K562 (cell line): ENCODE results near the gene EPOP. TPM values are rescaled to one million over a fixed set of nuclear protein-coding genes. Genes with fewer than 3 reads are reported as not detected.

Experiments used
- ATAC-seq: fragments of 200-7000 bp; cut with Tn5 transposase; 3 replicates; pipeline ENCODE4 v1.9.1; 2020; ENCODE audit warnings: moderate library complexity
- BruUV-seq: library from RNA; stranded (reverse); fragments of 400-500 nt; replicated peaks from 2 replicates; lab custom pipeline; 2021; lab: Mats Ljungman, UMichigan
- CTCF ChIA-PET: fragments of 300-600 bp; formaldehyde crosslinking; extraction: SDS; loops from one replicate; lab custom pipeline; 2021; ENCODE audit warnings: low intra/inter-chr PET ratio; lab: Yijun Ruan, JAX
- POLR2A ChIA-PET: fragments of 300-600, 350-650 bp; sonication (Branson Sonifier 250); formaldehyde crosslinking; extraction: SDS; loops from one replicate; lab custom pipeline; 2021; ENCODE audit warnings: antibody characterized with exemption, inconsistent platforms; lab: Yijun Ruan, JAX
- DNase-seq, 4 experiments: peaks; one replicate each; pipeline versions ENCODE4 v3.0.0 to v3.0.0-alpha.2; 2011 to 2018; ENCODE audit warnings: low spot score in 3 of 4, mixed read lengths in 3 of 4; ENCODE audit errors: extremely low read depth in 1 of 4
- FAIRE-seq: peaks from 2 replicates; lab custom pipeline; 2011; peaks lifted over from hg19 to GRCh38; lab: Jason Lieb, UNC
- H2AFZ ChIP-seq: 2 replicates; pipeline ENCODE4 v1.6.0; 2011; ENCODE audit warnings: low read depth, low read length, control low read depth, inconsistent platforms
- H3K27ac ChIP-seq: fragments of 200-600 bp; 3 replicates; pipeline ENCODE4 v1.8.0; 2011; ENCODE audit warnings: low read depth, mild to moderate bottlenecking, control low read depth, inconsistent platforms, low read length, moderate library complexity, mixed read lengths; ENCODE audit errors: extremely low read depth
- H3K27me3 ChIP-seq, 2 experiments: fragments of 300-600 bp in 1 of 2; 2 replicates in 1 of 2; 3 replicates in 1 of 2; pipeline versions ENCODE4 v1.6.0 to v1.8.0; 2011; ENCODE audit warnings: inconsistent platforms in 2 of 2, low read length in 2 of 2, mild to moderate bottlenecking in 1 of 2, mixed read lengths in 1 of 2, moderate library complexity in 1 of 2; ENCODE audit not compliant: control insufficient read depth in 2 of 2, insufficient read depth in 2 of 2
- H3K36me3 ChIP-seq: fragments of 300-600 bp; 3 replicates; pipeline ENCODE4 v1.8.0; 2011; ENCODE audit warnings: mild to moderate bottlenecking, low read length, inconsistent platforms; ENCODE audit not compliant: control insufficient read depth, insufficient read depth
- H3K4me1 ChIP-seq, 2 experiments: fragments of 200-600 bp in 1 of 2; replicated peaks in 1 of 2; 2 replicates in 1 of 2; 3 replicates in 1 of 2; pipeline versions ENCODE4 v1.5.1 to v1.8.0; 2011; ENCODE audit warnings: inconsistent platforms in 2 of 2, low read length in 2 of 2, mild to moderate bottlenecking in 1 of 2, mixed read lengths in 1 of 2, moderate library complexity in 1 of 2; ENCODE audit not compliant: control insufficient read depth in 2 of 2, insufficient read depth in 2 of 2
- H3K4me2 ChIP-seq: 2 replicates; pipeline ENCODE4 v1.6.1; 2011; ENCODE audit warnings: low read length, control low read depth, inconsistent platforms, mixed read lengths; ENCODE audit not compliant: insufficient read depth
- H3K4me3 ChIP-seq: fragments of 200-600 bp; sonication (generic), shearing (Covaris generic); 2 replicates; pipeline ENCODE4 v1.5.1; 2016; ENCODE audit warnings: control low read depth, inconsistent platforms
- H3K79me2 ChIP-seq: fragments of 200-600 bp; 3 replicates; pipeline ENCODE4 v1.8.0; 2011; ENCODE audit warnings: low read length, inconsistent platforms; ENCODE audit not compliant: control insufficient read depth, insufficient read depth
- H3K9ac ChIP-seq, 2 experiments: 2 replicates each; pipeline versions ENCODE4 v1.6.0 to v1.6.1; 2011; ENCODE audit warnings: low read depth in 2 of 2, low read length in 2 of 2, control low read depth in 1 of 2, inconsistent platforms in 1 of 2, mild to moderate bottlenecking in 1 of 2, mixed read lengths in 1 of 2; ENCODE audit not compliant: insufficient read depth in 1 of 2
- H3K9me1 ChIP-seq: one replicate; pipeline ENCODE4 v1.6.0; 2011; ENCODE audit warnings: inconsistent platforms, mild to moderate bottlenecking, low read length, moderate library complexity; ENCODE audit not compliant: control insufficient read depth, insufficient read depth
- H3K9me3 ChIP-seq: replicated peaks from 2 replicates; pipeline ENCODE4 v1.5.1; 2011; ENCODE audit warnings: low read depth, low read length, inconsistent platforms; ENCODE audit not compliant: control insufficient read depth, insufficient read depth
- H4K20me1 ChIP-seq: replicated peaks from 2 replicates; pipeline ENCODE4 v1.6.1; 2011; ENCODE audit warnings: low read length, inconsistent platforms, mixed read lengths; ENCODE audit not compliant: control insufficient read depth, insufficient read depth
- CHD2 ChIP-seq: IDR thresholded peaks from 2 replicates; pipeline ENCODE4 v1.6.1; 2011; ENCODE audit warnings: low read depth, low read length
- ELF1 ChIP-seq: fragments of 200-800 bp; sonication (Bioruptor generic); IDR thresholded peaks from 2 replicates; pipeline ENCODE4 v1.6.1; 2016; ENCODE audit warnings: missing genetic modification characterization, missing compliant biosample characterization
- ELF2 ChIP-seq: fragments of 250-450 bp; sonication (Bioruptor Pico); IDR thresholded peaks from 2 replicates; pipeline ENCODE4 v1.5.0; 2021; ENCODE audit warnings: mild to moderate bottlenecking
- MTA1 ChIP-seq: fragments of 450-650 bp; IDR thresholded peaks from 2 replicates; pipeline ENCODE4 v1.6.1; 2017; ENCODE audit warnings: borderline replicate concordance
- ZKSCAN8 ChIP-seq: fragments of 200-800 bp; sonication (Bioruptor generic); IDR thresholded peaks from 2 replicates; pipeline ENCODE4 v1.6.1; 2016; ENCODE audit warnings: missing genetic modification characterization, missing compliant biosample characterization
- ZNF140 ChIP-seq: fragments of 250-450 bp; sonication (Bioruptor Pico); IDR thresholded peaks from 2 replicates; pipeline ENCODE4 v1.8.0; 2021; ENCODE audit warnings: moderate library complexity, mild to moderate bottlenecking, inconsistent platforms
- WGBS: fragments of 100-300 bp; shearing (Covaris generic); methylation state at CpG from one replicate; pipeline ENCODE4 v1.1.6; 2016; ENCODE audit warnings: low coverage, mixed read lengths; ENCODE audit not compliant: insufficient coverage; ENCODE audit errors: missing lambda C conversion rate; 5-methylcytosine and 5-hydroxymethylcytosine counted together
- in situ Hi-C: fragments of 300-500 bp; cut with MboI; formaldehyde crosslinking; loops from 4 replicates; pipeline ENCODE4 v1.15.0; 2018; ENCODE audit warnings: inconsistent platforms, mixed read lengths
- intact Hi-C: fragments of 100-400 bp; cut with micrococcal nuclease; formaldehyde crosslinking; loops from 2 replicates; pipeline ENCODE4 v1.14.2; 2022
- polyA plus RNA-seq, 8 experiments: library from polyadenylated mRNA; depleted of rRNA in 4 of 8; stranded (reverse) in 5 of 8; unstranded in 3 of 8; fragments of >200 nt; fragmentation: Nextera tagmentation in 2 of 8; fragmentation: Illumina TruSeq in 1 of 8; extraction: Ambion mirVana in 2 of 8; extraction: Trizol in 1 of 8; gene quantifications; 2 replicates each; pipeline versions ENCODE4 v1.2.1 to v1.2.3, GENCODE V29; 2011 to 2014; ENCODE audit warnings: inconsistent platforms in 1 of 8, missing spikeins in 1 of 8
- total RNA-seq, 7 experiments: library from RNA; depleted of rRNA in 6 of 7; stranded (reverse); fragments of >200 nt in 6 of 7; fragmentation: Illumina TruSeq in 2 of 7; extraction: Trizol in 2 of 7; gene quantifications; 2 replicates each; pipeline versions ENCODE4 v1.2.1 to v1.2.3, GENCODE V29; 2011 to 2021; ENCODE audit warnings: low replicate concordance in 1 of 7
- TF ChIP-seq, protein P1 (sequence below): fragments of 450-650 bp; IDR thresholded peaks from 2 replicates; pipeline ENCODE4 v1.6.1; 2016; ENCODE audit warnings: mild to moderate bottlenecking
- TF ChIP-seq, protein P2 (sequence below): IDR thresholded peaks from 2 replicates; pipeline ENCODE4 v1.6.1; 2011; ENCODE audit not compliant: insufficient read length; ENCODE audit errors: extremely low read depth
- TF ChIP-seq, protein P3 (sequence below): sonication (generic); formaldehyde crosslinking; IDR thresholded peaks from 2 replicates; pipeline ENCODE4 v1.8.0; 2022; ENCODE audit warnings: mild to moderate bottlenecking, missing genetic modification reagents
- TF ChIP-seq, protein P4 (sequence below): fragments of 200-800 bp; sonication (Bioruptor generic); IDR thresholded peaks from 2 replicates; pipeline ENCODE4 v1.6.1; 2017; ENCODE audit warnings: missing genetic modification characterization, missing compliant biosample characterization
- TF ChIP-seq, protein P5 (sequence below): fragments of 250-450 bp; sonication (Bioruptor Pico); IDR thresholded peaks from 2 replicates; pipeline ENCODE4 v1.9.0; 2021; ENCODE audit warnings: mild to moderate bottlenecking, inconsistent platforms
- TF ChIP-seq, protein P6 (sequence below): fragments of 450-650 bp; IDR thresholded peaks from 2 replicates; pipeline ENCODE4 v1.6.1; 2017; ENCODE audit warnings: antibody characterized with exemption

EPOP gene
- total and polyA plus RNA-seq, 9 of the 15 experiments (the other 6 are each of a cell fraction or from before 2014, with no cell fraction given): 0.41 to 10.6 (median 4.6) TPM

DNA sequence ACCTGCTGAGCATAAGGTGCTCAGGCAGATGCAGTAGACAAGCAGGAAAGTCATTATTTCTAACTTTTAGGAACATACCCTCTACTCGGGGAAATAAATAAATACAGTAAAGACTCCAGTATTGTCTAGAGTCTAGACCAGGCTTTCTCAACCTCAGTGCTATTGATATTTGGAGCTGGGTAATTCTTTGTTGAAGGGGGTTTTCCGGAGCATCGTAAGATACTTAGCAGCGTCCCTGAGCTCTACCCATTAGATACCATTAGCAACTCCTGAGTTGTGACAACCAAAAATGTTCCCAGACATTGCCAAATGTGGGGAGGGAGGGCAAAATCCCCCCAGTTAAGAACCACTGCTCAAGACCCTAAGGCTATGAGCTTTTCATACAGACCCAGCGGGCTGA is 21.1 kb downstream of the EPOP start:
- Histone ChIP-seq H3K9me3 (no peaks in the 10 kb centered on the region), H3K9ac (no peak overlapping the region), H3K36me3 (no peaks in the 10 kb centered on the region), H3K27ac (no peak overlapping the region), H3K79me2 (no peaks in the 10 kb centered on the region), H3K9me1 (no peaks in the 10 kb centered on the region), H4K20me1 (0 out of 2 replicates have a peak, but pooled peaks cover 4% of the 10 kb centered on the region), H3K4me2 (no peak overlapping the region), H3K4me1 (peaks cover 7 to 30% of the 10 kb centered on the region in 2 experiments; a peak in 4 of 5 replicates), H3K4me3 (no peak overlapping the region), H3K27me3 (peaks cover 2 to 19% of the 10 kb centered on the region in 2 experiments; a peak in 3 of 5 replicates), H2AFZ (no peak overlapping the region)
- CTCF ChIA-PET: no interaction called here
- BruUV-seq: no TSS peak
- intact Hi-C loops: no loop called here
- in situ Hi-C loops: no loop called here
- POLR2A ChIA-PET: interaction anchor here (0.6 to 1.1 kb wide), 3 partner anchors 18 to 29 kb away, joined by 3 read pairs; no protein-coding TSS in a partner anchor
- ATAC-seq: no peak
- WGBS: 48% methylated on average over 5 of the region's 5 CpGs
- FAIRE-seq: no peak
- DNase-seq: no peak
- TF ChIP-seq, protein P1, sequence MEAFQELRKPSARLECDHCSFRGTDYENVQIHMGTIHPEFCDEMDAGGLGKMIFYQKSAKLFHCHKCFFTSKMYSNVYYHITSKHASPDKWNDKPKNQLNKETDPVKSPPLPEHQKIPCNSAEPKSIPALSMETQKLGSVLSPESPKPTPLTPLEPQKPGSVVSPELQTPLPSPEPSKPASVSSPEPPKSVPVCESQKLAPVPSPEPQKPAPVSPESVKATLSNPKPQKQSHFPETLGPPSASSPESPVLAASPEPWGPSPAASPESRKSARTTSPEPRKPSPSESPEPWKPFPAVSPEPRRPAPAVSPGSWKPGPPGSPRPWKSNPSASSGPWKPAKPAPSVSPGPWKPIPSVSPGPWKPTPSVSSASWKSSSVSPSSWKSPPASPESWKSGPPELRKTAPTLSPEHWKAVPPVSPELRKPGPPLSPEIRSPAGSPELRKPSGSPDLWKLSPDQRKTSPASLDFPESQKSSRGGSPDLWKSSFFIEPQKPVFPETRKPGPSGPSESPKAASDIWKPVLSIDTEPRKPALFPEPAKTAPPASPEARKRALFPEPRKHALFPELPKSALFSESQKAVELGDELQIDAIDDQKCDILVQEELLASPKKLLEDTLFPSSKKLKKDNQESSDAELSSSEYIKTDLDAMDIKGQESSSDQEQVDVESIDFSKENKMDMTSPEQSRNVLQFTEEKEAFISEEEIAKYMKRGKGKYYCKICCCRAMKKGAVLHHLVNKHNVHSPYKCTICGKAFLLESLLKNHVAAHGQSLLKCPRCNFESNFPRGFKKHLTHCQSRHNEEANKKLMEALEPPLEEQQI: no peak
- TF ChIP-seq, protein P2, sequence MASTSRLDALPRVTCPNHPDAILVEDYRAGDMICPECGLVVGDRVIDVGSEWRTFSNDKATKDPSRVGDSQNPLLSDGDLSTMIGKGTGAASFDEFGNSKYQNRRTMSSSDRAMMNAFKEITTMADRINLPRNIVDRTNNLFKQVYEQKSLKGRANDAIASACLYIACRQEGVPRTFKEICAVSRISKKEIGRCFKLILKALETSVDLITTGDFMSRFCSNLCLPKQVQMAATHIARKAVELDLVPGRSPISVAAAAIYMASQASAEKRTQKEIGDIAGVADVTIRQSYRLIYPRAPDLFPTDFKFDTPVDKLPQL: no peak
- TF ChIP-seq ZNF140 (CRISPR knock-in tag): no peak
- TF ChIP-seq ZKSCAN8: no peak
- no peak for TF ChIP-seq CHD2
- TF ChIP-seq, protein P3, sequence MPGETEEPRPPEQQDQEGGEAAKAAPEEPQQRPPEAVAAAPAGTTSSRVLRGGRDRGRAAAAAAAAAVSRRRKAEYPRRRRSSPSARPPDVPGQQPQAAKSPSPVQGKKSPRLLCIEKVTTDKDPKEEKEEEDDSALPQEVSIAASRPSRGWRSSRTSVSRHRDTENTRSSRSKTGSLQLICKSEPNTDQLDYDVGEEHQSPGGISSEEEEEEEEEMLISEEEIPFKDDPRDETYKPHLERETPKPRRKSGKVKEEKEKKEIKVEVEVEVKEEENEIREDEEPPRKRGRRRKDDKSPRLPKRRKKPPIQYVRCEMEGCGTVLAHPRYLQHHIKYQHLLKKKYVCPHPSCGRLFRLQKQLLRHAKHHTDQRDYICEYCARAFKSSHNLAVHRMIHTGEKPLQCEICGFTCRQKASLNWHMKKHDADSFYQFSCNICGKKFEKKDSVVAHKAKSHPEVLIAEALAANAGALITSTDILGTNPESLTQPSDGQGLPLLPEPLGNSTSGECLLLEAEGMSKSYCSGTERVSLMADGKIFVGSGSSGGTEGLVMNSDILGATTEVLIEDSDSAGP (CRISPR knock-in tag): no peak
- TF ChIP-seq, protein P4, sequence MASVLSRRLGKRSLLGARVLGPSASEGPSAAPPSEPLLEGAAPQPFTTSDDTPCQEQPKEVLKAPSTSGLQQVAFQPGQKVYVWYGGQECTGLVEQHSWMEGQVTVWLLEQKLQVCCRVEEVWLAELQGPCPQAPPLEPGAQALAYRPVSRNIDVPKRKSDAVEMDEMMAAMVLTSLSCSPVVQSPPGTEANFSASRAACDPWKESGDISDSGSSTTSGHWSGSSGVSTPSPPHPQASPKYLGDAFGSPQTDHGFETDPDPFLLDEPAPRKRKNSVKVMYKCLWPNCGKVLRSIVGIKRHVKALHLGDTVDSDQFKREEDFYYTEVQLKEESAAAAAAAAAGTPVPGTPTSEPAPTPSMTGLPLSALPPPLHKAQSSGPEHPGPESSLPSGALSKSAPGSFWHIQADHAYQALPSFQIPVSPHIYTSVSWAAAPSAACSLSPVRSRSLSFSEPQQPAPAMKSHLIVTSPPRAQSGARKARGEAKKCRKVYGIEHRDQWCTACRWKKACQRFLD (CRISPR knock-in tag): no peak
- TF ChIP-seq MTA1: no peak
- TF ChIP-seq ELF2: no peak
- TF ChIP-seq ELF1 (tag): no peak
- TF ChIP-seq, protein P5, sequence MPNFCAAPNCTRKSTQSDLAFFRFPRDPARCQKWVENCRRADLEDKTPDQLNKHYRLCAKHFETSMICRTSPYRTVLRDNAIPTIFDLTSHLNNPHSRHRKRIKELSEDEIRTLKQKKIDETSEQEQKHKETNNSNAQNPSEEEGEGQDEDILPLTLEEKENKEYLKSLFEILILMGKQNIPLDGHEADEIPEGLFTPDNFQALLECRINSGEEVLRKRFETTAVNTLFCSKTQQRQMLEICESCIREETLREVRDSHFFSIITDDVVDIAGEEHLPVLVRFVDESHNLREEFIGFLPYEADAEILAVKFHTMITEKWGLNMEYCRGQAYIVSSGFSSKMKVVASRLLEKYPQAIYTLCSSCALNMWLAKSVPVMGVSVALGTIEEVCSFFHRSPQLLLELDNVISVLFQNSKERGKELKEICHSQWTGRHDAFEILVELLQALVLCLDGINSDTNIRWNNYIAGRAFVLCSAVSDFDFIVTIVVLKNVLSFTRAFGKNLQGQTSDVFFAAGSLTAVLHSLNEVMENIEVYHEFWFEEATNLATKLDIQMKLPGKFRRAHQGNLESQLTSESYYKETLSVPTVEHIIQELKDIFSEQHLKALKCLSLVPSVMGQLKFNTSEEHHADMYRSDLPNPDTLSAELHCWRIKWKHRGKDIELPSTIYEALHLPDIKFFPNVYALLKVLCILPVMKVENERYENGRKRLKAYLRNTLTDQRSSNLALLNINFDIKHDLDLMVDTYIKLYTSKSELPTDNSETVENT (CRISPR knock-in tag): no peak
- TF ChIP-seq, protein P6, sequence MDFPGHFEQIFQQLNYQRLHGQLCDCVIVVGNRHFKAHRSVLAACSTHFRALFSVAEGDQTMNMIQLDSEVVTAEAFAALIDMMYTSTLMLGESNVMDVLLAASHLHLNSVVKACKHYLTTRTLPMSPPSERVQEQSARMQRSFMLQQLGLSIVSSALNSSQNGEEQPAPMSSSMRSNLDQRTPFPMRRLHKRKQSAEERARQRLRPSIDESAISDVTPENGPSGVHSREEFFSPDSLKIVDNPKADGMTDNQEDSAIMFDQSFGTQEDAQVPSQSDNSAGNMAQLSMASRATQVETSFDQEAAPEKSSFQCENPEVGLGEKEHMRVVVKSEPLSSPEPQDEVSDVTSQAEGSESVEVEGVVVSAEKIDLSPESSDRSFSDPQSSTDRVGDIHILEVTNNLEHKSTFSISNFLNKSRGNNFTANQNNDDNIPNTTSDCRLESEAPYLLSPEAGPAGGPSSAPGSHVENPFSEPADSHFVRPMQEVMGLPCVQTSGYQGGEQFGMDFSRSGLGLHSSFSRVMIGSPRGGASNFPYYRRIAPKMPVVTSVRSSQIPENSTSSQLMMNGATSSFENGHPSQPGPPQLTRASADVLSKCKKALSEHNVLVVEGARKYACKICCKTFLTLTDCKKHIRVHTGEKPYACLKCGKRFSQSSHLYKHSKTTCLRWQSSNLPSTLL: no peak
